ENCODE data around the gene TOGARAM2.

The TOGARAM2 gene

GRCh38 chr2:29014811-29015421 lies 33.8 kb downstream of the TOGARAM2 start:
- H3K4me3 ChIP-seq (ENCODE audit: low read depth, low read length): no peak overlapping the region
- peak; percentile 52 for DNase-seq (ENCODE audit: low read depth)

- DNase-seq (ENCODE audit: low read depth): no peak
- no peak overlapping the region for H3K4me3 ChIP-seq (ENCODE audit: low read depth, low read length)
These were observed 34.8 kb downstream of the TOGARAM2 start for GRCh38 chr2:29015701-29016470.

DNA sequence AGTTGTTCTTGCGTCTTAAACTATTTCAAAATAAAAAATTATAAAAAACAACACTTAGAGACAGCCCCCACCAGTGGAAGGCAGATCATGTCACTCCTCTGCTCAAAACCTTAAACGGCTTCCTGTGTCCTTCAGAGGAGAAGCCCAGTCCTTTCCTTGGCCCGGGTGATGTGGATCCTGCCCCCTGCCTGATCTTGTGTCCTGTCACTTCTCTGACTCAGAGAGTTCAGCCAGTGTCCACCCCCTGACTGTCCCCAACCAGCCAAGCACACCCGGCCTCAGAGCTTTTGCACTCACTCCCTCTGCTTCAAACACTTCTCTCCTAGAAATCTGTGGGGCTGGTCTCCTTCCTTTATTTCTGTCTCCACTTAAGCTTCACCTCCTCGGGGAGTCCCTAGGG lies 35.4 kb downstream of the TOGARAM2 start:
- H3K4me3 ChIP-seq (ENCODE audit: low read depth, low read length): no peak overlapping the region
- DNase-seq (ENCODE audit: low read depth): no peak

DNA sequence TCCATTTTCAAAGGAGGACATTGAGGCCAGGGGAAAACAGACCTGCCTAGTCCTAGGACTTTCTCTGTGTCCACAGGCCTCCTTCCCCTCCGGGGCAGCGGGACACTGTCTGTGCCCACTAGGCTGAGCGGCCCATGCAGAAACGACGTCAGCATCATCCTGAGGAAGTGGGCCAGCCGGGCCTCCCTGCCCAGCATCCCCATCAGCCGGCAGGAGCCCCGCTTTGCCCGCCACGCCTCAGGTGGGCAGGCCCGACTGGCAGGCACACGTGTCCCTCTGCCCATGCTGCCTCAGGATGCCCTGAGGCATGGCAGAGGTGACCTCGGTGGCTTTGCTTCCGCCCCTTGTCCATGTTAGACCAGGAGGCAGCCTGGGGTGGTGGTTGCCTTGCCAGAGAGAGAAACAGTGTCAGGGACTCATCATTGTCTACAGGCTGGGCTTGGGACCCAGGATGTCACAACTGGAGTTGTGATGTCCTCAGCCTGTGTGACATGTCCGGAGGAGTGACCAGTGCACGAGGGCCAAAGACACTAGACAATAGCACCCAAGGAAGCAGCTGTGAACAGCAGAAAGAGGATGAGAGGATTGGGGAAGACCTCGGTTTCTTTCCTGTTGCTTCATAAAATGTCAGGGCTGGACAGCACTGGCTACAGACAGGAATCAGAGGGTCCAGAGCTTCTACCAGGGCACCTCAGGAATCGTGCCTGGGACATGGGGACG lies 36.8 kb downstream of the TOGARAM2 start:
- no peak overlapping the region for H3K4me3 ChIP-seq (ENCODE audit: low read depth, low read length)
- no peak for DNase-seq (ENCODE audit: low read depth)

DNA sequence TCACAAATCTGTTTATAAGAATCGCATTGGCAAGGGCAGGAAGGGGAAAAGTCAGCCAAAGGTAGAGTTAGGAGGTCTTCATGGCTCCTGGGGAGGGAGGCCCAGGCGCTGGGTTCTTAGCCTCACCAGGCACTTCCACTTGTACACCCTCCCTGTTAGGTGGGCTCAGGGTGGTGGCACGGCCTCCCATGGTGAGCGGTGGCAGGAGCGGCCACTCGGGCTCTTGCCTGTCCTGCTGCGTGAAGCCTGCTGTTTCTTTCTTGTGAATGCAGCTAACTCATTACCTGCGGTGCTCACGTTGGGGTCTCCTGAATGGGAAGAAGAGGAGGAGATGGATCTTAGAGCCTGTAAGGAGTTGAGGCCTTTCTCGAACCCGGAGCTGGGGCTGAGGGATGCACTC lies 40.8 kb downstream of the TOGARAM2 start:
- no peak overlapping the region for H3K4me3 ChIP-seq (ENCODE audit: low read depth, low read length)
- DNase-seq (ENCODE audit: low read depth): no peak

DNA sequence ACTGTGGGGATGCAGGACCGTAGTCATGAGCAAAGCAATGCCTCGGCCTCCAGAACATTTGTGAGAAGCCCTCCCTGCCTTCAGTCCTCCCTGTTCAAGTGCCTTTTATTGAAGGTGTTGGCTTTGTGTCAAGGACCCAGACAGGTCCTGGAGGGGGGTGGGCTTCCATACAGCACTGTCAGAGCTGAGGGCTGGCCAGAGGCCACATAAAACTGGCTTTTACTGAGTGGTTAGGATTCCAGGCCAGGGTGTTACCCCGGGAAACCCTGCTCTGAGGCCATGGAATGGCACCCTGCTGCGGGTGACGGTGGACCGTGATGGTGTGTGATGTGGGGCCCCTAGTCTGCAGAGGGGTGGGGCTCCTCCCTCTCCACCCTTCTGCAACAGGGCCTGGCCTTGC lies 41.6 kb downstream of the TOGARAM2 start:
- DNase-seq (ENCODE audit: low read depth): no peak
- no peak overlapping the region for H3K4me3 ChIP-seq (ENCODE audit: low read depth, low read length)

DNA sequence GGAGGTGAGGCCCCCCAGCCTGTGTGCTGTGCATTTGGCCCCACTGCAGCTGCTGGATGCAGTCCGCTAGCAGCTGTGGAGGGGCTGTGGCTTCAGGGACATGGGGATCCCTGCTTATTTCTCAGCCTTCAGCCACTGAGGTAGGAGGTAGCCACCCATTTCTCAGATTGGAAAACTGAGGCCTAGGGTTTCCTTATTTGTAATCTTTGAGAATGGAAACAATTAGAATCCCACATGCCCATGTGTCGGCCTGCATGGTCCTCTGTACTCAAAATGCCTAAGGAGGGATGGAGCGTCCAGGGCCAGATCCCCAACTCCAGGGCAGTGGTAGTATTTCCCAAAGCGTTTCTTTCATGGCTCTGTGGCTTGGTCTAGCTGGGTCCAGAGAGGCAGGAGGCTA lies 42.1 kb downstream of the TOGARAM2 start:
- no peak overlapping the region for H3K4me3 ChIP-seq (ENCODE audit: low read depth, low read length)
- no peak for DNase-seq (ENCODE audit: low read depth)

DNA sequence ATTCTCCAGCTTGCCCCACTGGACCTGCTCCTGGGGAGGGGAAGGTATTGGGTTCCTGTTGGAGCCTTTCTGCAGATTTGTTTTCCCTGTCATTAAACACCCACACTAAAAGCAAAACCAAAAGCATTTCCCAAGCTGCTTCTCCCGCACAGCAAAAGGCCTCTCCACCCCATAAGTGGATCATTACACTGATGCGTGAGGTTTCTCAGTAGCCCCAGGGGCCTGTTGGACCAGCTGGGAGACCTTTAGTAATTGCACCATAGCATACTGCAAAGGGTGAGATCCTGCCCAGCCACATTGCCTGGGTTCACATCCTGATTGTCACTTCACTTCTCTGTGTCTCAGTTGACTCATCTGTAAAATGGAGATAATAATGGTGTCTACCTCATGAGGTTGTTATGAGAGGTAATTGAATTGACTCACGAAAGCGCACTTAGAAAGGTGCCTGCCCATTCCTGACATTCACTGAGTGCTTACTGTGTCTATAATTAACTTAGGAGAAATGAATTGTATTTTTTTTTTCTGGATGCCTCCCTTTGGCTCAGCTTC lies 43.9 kb downstream of the TOGARAM2 start:
- DNase-seq (ENCODE audit: low read depth): no peak
- no peak overlapping the region for H3K4me3 ChIP-seq (ENCODE audit: low read depth, low read length)

- no peak for DNase-seq (ENCODE audit: low read depth)
- H3K4me3 ChIP-seq (ENCODE audit: low read depth, low read length): no peak overlapping the region
These were observed 44.6 kb downstream of the TOGARAM2 start for GRCh38 chr2:29025711-29026110.

GRCh38 chr2:29031046-29031445 lies 49.9 kb downstream of the TOGARAM2 start:
- DNase-seq (ENCODE audit: low read depth): no peak
- no peak overlapping the region for H3K4me3 ChIP-seq (ENCODE audit: low read depth, low read length)

DNA sequence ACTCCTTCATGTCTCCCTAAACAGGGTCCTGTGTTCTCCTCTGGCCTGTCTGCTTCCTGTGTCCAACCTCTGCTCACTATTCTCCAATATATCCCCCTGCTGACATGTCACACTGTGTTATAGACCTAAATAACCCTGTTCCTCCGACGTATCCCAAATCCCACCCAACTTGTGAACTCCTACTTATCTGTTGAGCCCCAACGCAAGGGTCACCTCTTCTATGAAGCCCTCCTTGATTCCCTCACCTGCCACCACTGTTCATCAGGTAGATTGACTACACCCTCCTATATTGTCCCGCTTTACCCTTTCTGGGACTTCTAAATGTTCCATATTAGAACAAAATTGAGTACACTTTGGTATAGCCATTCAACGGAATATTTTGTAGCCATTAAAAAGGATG lies 51.1 kb downstream of the TOGARAM2 start:
- no peak for DNase-seq (ENCODE audit: low read depth)
- no peak overlapping the region for H3K4me3 ChIP-seq (ENCODE audit: low read depth, low read length)

GRCh38 chr2:29033172-29033571 lies 52.1 kb downstream of the TOGARAM2 start:
- H3K4me3 ChIP-seq (ENCODE audit: low read depth, low read length): no peak overlapping the region
- no peak for DNase-seq (ENCODE audit: low read depth)

GRCh38 chr2:29033656-29034055 lies 52.6 kb downstream of the TOGARAM2 start:
- no peak for DNase-seq (ENCODE audit: low read depth)
- no peak overlapping the region for H3K4me3 ChIP-seq (ENCODE audit: low read depth, low read length)

- no peak for DNase-seq (ENCODE audit: low read depth)
- no peak overlapping the region for H3K4me3 ChIP-seq (ENCODE audit: low read depth, low read length)
These were observed 54.1 kb downstream of the TOGARAM2 start for GRCh38 chr2:29035016-29035745.

DNA sequence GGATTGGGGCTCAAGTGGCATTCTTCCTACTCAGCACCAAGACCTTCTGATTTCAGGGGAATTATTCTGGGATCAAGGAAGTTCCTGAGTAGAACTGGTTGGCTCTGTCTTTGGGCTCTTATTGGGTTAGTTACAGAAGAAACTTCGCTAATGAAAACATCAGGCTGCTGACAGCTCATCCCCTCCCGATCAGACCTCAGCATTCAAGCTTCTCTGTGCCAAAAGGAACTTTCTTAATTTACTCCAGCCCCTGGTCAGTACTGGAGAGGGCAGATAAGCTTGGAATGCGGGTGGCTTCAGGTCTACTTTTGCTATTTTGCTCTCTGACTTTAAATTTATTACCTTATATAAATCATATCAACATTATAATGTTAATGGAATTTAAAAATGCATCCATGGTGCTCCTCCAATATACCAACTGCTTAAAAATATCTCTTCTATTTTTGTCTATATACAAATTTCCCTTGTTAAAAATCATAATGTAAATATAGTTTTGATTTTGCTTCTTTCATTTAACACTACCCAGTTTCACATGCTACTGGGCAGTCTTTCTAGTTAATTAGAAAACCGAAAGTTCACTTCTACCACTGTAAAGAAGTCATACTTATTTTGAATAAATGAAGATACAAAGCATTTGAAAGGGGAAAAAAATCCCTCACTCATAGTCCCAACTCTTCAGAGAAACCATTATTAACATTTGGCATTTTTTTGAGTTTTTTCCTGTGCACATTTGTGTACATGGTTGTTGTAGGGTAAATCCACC lies 58.8 kb downstream of the TOGARAM2 start:
- DNase-seq (ENCODE audit: low read depth): no peak
- no peak overlapping the region for H3K4me3 ChIP-seq (ENCODE audit: low read depth, low read length)

DNA sequence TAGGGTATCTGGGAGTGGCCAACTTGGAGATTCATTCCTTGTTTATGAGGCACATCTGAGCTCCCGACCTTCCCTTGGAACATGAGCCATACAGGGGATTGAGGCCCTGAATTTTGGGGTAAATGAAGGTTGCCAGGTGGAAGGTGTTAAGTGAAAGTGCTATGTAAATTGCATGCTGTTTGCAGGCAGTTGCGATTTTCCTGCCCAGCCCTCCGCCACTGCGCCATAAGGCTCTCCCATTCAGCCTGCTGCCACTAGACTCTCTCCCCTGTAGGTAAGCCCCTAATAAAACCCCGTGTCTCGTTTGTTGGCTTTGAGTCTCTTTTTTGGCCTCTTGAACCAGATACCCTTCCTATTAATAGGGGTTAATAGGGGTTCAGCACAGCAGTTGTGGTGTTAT lies 59.5 kb downstream of the TOGARAM2 start:
- H3K4me3 ChIP-seq (ENCODE audit: low read depth, low read length): no peak overlapping the region

GRCh38 chr2:29041161-29041660 lies 60.1 kb downstream of the TOGARAM2 start:
- H3K4me3 ChIP-seq (ENCODE audit: low read depth, low read length): no peak overlapping the region
- no peak for DNase-seq (ENCODE audit: low read depth)

More for the DNA sequence above, 59.5 kb downstream of the TOGARAM2 start:
- no peak for DNase-seq (ENCODE audit: low read depth)

GRCh38 chr2:29042561-29043075 lies 61.5 kb downstream of the TOGARAM2 start:
- H3K4me3 ChIP-seq (ENCODE audit: low read depth, low read length): no peak overlapping the region
- DNase-seq (ENCODE audit: low read depth): peak; percentile 54

DNA sequence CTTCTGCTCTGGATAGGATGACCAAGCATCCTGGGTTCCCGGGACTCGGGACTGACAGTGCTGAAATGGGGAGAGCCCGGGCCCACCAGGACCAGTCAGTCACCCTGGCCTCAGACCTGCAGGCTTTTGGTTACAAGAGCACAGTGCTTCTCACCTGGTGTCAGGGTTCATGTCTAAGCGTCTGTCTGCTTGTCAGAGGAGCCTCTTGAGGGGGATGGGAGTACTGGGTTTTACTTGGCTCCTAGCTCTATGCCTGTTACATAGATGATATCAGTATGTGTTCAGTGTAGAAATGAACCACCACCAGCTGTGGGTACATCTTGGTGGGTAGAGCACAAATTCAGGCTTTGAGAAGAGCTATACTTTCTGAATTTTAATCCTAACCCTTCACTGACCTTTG lies 63.4 kb downstream of the TOGARAM2 start:
- H3K4me3 ChIP-seq (ENCODE audit: low read depth, low read length): no peak overlapping the region
- DNase-seq (ENCODE audit: low read depth): no peak
